ENCODE measurements around the gene ABCC9. TPM values are rescaled to one million over a fixed set of nuclear protein-coding genes. Genes with fewer than 3 reads are reported as not detected.

The ABCC9 gene
- total RNA-seq, 4 donors from 2014 or later: 76.1 to 140 (median 118) TPM

DNA sequence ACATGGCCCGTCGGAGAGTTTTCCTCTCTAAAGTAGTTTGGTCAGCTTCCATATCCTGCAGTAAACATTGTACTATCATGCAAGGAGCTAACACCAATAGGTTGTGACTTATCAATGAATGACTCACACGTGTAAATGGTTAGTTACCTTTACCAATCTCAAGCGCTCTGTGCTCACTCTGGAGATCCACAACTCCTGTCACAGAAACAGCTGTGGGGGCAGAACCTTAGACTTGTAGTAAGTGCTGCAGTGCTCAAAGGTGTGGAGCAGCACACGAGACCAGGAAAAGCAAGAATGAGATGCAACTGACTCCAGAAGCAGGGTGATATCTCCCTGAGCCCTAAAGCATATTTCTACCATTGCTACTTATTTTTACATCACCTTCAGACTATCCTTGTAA, 93.0 kb downstream of the ABCC9 start:
- no peak for ATAC-seq
- intact Hi-C loops (cut with DNase I; ENCODE audit: low total_unique reads): no loop called here
- in situ Hi-C loops (cut with MboI; ENCODE audit: low sequenced_read_pairs in 4 of 4): no loop called here
- Histone ChIP-seq H3K4me3 (no peak overlapping the region), H3K4me1 (peaks cover 10 to 15% of the 10 kb centered on the region in 2 donors), H3K36me3 (peaks cover 0 to 60% of the 10 kb centered on the region in 2 donors), H3K9me3 (no peaks in the 10 kb centered on the region), H3K27ac (no peak overlapping the region), H3K27me3 (no peaks in the 10 kb centered on the region)
- DNase-seq: no peak
- TF ChIP-seq POLR2A (IDR thresholded peaks at IDR 0.05) (no peak), CTCF (IDR thresholded peaks at IDR 0.05 in 4 of 5, conservative IDR thresholded peaks at IDR 0.05 in 1 of 5) (no peak)

GRCh38 chr12:21843795-21844194, 97.4 kb downstream of the ABCC9 start:
- no peak for ATAC-seq
- no peak overlapping the region for H3K4me3 ChIP-seq
- H3K9me3 ChIP-seq: no peaks in the 10 kb centered on the region
- no peak overlapping the region for H3K27ac ChIP-seq
- H3K4me1 ChIP-seq: no peaks in the 10 kb centered on the region
- intact Hi-C loops (cut with DNase I; ENCODE audit: low total_unique reads) (no loop called here), in situ Hi-C loops (cut with MboI; ENCODE audit: low sequenced_read_pairs in 4 of 4) (no loop called here)
- TF ChIP-seq POLR2A (IDR thresholded peaks at IDR 0.05): no peak
- no peaks in the 10 kb centered on the region for H3K27me3 ChIP-seq
- DNase-seq: no peak
- H3K36me3 ChIP-seq: peaks cover 0 to 79% of the 10 kb centered on the region in 2 donors

DNA sequence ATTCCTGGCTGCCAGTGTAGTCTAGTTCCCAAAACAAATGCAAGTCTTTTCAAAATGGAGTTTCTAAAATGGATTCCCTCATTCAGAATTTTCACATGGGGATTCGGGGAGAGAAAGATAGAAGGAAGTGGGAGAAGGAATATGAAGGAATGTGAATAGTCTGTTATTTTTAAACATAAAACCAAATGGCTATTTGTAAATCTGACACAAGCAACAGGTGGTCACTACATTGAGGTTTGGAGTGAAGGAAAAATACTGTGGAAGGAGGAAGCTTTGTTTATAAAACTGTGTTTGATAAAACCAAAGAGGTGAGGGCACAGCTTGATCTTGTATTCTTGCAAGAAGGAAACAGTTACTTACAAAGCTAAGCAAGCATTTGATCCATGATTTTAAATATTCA, 101.5 kb downstream of the ABCC9 start:
- DNase-seq: no peak
- H3K27me3 ChIP-seq: no peaks in the 10 kb centered on the region
- peak overlapping the region; percentile 0 to 41 (median 16) for H3K27ac ChIP-seq
- H3K4me3 ChIP-seq: no peak overlapping the region
- no peaks in the 10 kb centered on the region for H3K9me3 ChIP-seq
- peaks cover 0 to 65% of the 10 kb centered on the region in 2 donors for H3K36me3 ChIP-seq
- H3K4me1 ChIP-seq: no peaks in the 10 kb centered on the region
- intact Hi-C loops (cut with DNase I; ENCODE audit: low total_unique reads): no loop called here
- in situ Hi-C loops (cut with MboI; ENCODE audit: low sequenced_read_pairs in 4 of 4): no loop called here
- no peak for ATAC-seq
- TF ChIP-seq POLR2A (IDR thresholded peaks at IDR 0.05) (no peak), CTCF (IDR thresholded peaks at IDR 0.05 in 4 of 5, conservative IDR thresholded peaks at IDR 0.05 in 1 of 5) (no peak)

GRCh38 chr12:21837847-21838246, 103.4 kb downstream of the ABCC9 start:
- intact Hi-C loops (cut with DNase I; ENCODE audit: low total_unique reads): no loop called here
- H3K9me3 ChIP-seq: no peaks in the 10 kb centered on the region
- H3K4me3 ChIP-seq: no peak overlapping the region
- no peak for TF ChIP-seq POLR2A (IDR thresholded peaks at IDR 0.05)
- no peak for TF ChIP-seq CTCF (IDR thresholded peaks at IDR 0.05 in 4 of 5, conservative IDR thresholded peaks at IDR 0.05 in 1 of 5)
- in situ Hi-C loops (cut with MboI; ENCODE audit: low sequenced_read_pairs in 4 of 4): no loop called here
- DNase-seq: no peak
- ATAC-seq: no peak
- no peaks in the 10 kb centered on the region for H3K27me3 ChIP-seq
- peaks cover 0 to 55% of the 10 kb centered on the region in 2 donors for H3K36me3 ChIP-seq
- peak overlapping the region in 3 of 4 donors; percentile 5 to 38 (median 29) for H3K27ac ChIP-seq
- no peaks in the 10 kb centered on the region for H3K4me1 ChIP-seq

- H3K36me3 ChIP-seq: peaks cover 0 to 14% of the 10 kb centered on the region in 2 donors
- in situ Hi-C loops (cut with MboI; ENCODE audit: low sequenced_read_pairs in 4 of 4): no loop called here
- H3K4me1 ChIP-seq: peaks cover 12 to 41% of the 10 kb centered on the region in 2 donors
Observed at GRCh38 chr12:21831791-21832344, 109.4 kb downstream of the ABCC9 start.

More at GRCh38 chr12:21831791-21832344, 109.4 kb downstream of the ABCC9 start:
- Histone ChIP-seq H3K9me3 (no peaks in the 10 kb centered on the region), H3K27me3 (no peaks in the 10 kb centered on the region), H3K4me3 (no peak overlapping the region), H3K27ac (peak overlapping the region; percentile 61 to 87 (median 74))
- intact Hi-C loops (cut with DNase I; ENCODE audit: low total_unique reads): no loop called here
- TF ChIP-seq POLR2A (IDR thresholded peaks at IDR 0.05) (no peak), CTCF (IDR thresholded peaks at IDR 0.05 in 4 of 5, conservative IDR thresholded peaks at IDR 0.05 in 1 of 5) (no peak)
- ATAC-seq (peak; percentile 20 to 40), DNase-seq (peak in 1 of 2 donors; percentile 24)
